ENCODE results near the gene SLC9A4.

The SLC9A4 gene

DNA sequence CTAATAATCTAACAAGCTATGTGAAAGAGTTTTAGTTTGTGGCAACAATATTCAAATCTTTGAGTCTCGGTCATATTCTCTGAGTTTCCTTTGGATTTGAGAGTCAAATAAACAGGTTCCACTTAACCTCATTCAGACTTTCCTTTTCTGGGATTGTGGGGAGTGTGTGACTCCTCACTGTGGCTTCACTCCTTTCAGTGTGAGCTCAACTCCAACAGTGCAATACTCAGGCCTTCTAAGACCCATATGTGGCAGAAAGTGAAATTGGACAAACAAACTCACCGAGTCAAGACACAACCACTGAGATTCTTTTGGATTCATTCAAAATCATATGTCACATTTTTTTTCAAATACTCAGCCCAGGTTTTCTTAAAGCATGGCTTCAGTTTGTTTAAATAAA, 25.4 kb downstream of the SLC9A4 start:
- TF ChIP-seq, protein P1, sequence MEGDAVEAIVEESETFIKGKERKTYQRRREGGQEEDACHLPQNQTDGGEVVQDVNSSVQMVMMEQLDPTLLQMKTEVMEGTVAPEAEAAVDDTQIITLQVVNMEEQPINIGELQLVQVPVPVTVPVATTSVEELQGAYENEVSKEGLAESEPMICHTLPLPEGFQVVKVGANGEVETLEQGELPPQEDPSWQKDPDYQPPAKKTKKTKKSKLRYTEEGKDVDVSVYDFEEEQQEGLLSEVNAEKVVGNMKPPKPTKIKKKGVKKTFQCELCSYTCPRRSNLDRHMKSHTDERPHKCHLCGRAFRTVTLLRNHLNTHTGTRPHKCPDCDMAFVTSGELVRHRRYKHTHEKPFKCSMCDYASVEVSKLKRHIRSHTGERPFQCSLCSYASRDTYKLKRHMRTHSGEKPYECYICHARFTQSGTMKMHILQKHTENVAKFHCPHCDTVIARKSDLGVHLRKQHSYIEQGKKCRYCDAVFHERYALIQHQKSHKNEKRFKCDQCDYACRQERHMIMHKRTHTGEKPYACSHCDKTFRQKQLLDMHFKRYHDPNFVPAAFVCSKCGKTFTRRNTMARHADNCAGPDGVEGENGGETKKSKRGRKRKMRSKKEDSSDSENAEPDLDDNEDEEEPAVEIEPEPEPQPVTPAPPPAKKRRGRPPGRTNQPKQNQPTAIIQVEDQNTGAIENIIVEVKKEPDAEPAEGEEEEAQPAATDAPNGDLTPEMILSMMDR (IDR thresholded peaks at IDR 0.05; ENCODE audit: insufficient read depth, missing control alignments): no peak
- FAIRE-seq (no peak), DNase-seq (ENCODE audit: insufficient read length, low spot score) (no peak)

GRCh38 chr2:102499558-102499957, 26.5 kb downstream of the SLC9A4 start:
- no peak for DNase-seq (ENCODE audit: insufficient read length, low spot score)
- FAIRE-seq: no peak
- TF ChIP-seq, protein P1 (IDR thresholded peaks at IDR 0.05; ENCODE audit: insufficient read depth, missing control alignments): no peak

GRCh38 chr2:102502576-102502975, 29.6 kb downstream of the SLC9A4 start:
- FAIRE-seq (no peak), DNase-seq (ENCODE audit: insufficient read length, low spot score) (no peak)
- TF ChIP-seq, protein P1 (IDR thresholded peaks at IDR 0.05; ENCODE audit: insufficient read depth, missing control alignments): no peak

DNA sequence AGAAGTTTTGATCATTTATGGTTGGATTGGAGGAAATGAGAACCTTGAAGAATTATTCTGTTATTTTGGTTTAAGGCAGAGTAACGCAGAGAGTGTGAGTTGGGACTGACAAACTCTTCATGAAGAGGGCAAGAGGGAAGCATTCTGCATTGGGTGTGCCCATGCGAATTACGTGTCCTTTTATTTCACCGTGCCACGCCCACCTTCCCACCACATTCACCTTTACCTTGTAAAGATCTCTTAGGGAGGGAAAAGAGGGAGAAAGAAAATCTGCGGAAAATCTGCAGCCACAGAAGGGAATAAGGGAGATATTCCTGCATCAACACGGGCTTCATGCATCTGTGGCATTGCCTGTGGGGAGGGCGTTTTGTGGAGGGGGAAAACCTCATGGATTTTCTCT, 31.8 kb downstream of the SLC9A4 start:
- DNase-seq (ENCODE audit: insufficient read length, low spot score): no peak
- TF ChIP-seq, protein P1 (IDR thresholded peaks at IDR 0.05; ENCODE audit: insufficient read depth, missing control alignments): no peak
- no peak for FAIRE-seq

DNA sequence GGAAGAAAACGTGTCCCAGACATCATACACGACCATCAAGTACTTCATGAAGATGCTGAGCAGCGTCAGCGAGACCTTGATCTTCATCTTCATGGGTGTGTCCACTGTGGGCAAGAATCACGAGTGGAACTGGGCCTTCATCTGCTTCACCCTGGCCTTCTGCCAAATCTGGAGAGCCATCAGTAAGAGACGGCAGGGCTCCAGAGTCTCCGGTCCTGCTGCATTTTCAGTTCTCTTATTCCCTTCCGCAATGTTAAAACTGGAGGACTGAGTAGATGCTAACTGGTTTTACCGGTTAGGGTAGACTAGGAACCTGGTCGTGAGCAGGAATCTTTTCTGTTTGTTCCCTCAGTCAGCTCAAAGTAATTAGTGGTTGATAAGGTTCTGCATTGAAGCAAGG, 32.3 kb downstream of the SLC9A4 start:
- TF ChIP-seq, protein P1 (IDR thresholded peaks at IDR 0.05; ENCODE audit: insufficient read depth, missing control alignments): no peak
- FAIRE-seq: no peak
- no peak for DNase-seq (ENCODE audit: insufficient read length, low spot score)

GRCh38 chr2:102506743-102507142, 33.7 kb downstream of the SLC9A4 start:
- TF ChIP-seq, protein P1 (IDR thresholded peaks at IDR 0.05; ENCODE audit: insufficient read depth, missing control alignments): no peak
- DNase-seq (ENCODE audit: insufficient read length, low spot score): no peak
- no peak for FAIRE-seq

DNA sequence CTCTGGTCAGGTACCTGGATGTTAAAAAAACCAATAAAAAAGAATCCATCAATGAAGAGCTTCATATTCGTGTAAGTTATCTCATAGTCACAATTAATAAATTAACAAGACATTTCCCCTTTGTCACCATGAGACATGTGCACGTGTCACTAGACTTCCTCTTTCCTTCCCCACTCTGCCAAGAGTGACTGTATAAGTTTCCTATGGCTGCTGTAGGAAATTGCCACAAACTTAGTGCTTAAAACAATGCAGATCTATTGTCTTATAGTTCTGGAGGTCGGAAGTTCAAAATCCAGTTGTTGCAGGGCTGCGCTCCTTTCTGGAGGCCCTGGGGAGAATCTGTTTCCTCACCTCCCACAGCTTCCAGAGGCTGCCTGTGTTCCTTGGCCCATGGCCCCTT, 35.8 kb downstream of the SLC9A4 start:
- FAIRE-seq: no peak
- TF ChIP-seq, protein P1 (IDR thresholded peaks at IDR 0.05; ENCODE audit: insufficient read depth, missing control alignments): no peak
- no peak for DNase-seq (ENCODE audit: insufficient read length, low spot score)

Measured in D721Med (cell line).